Bronchial epithelial cell (primary cell): Measurements from ENCODE around the gene DRG2. TPM values are rescaled to one million over a fixed set of nuclear protein-coding genes. Genes with fewer than 3 reads are reported as not detected.

Source experiments
- total RNA-seq: library from RNA; depleted of rRNA; stranded (reverse); fragments of >200 nt; gene quantifications from 2 replicates; pipeline ENCODE4 v1.2.1, GENCODE V29; 2014

DRG2 gene
- total RNA-seq, 1 donor from 2014 or later: 23.7 TPM

Other genes with a start within 250 kb of the DRG2 start
- 12.4 and 17.8 TPM in 2 replicates for gene TOM1L2, start 115.5 kb upstream of the DRG2 start, total RNA-seq
- gene DRC3, start 115.1 kb upstream of the DRG2 start, total RNA-seq: under 0.01 and 0.13 TPM in 2 replicates
- gene ATPAF2, start 48.8 kb upstream of the DRG2 start, total RNA-seq: 11.3 and 11.5 TPM in 2 replicates
- gene GID4, start 48.5 kb upstream of the DRG2 start, total RNA-seq: 5.3 and 6.5 TPM in 2 replicates
- gene MYO15A, start 20.8 kb downstream of the DRG2 start, total RNA-seq: 0.77 and 1.6 TPM in 2 replicates
- gene ALKBH5, start 95.9 kb downstream of the DRG2 start, total RNA-seq: 96.3 and 104 TPM in 2 replicates
- 20.0 and 23.2 TPM in 2 replicates for gene LLGL1, start 137.7 kb downstream of the DRG2 start, total RNA-seq
- gene FLII, start 170.8 kb downstream of the DRG2 start, total RNA-seq: 339 and 517 TPM in 2 replicates
- gene MIEF2, start 172.7 kb downstream of the DRG2 start, total RNA-seq: 21.1 and 23.0 TPM in 2 replicates
- 11.0 and 22.4 TPM in 2 replicates for gene TOP3A, start 227.0 kb downstream of the DRG2 start, total RNA-seq
- 13.4 and 14.5 TPM in 2 replicates for gene SMCR8, start 227.3 kb downstream of the DRG2 start, total RNA-seq